AG04450 (cell line): Measurements from ENCODE around the gene AGTPBP1. TPM values are rescaled to one million over a fixed set of nuclear protein-coding genes. Genes with fewer than 3 reads are reported as not detected.

Experiments
- CTCF ChIA-PET: fragments of 300-600, 350-600 bp; formaldehyde crosslinking; extraction: SDS; loops from one replicate; lab custom pipeline; 2022; ENCODE audit warnings: antibody characterized with exemption, inconsistent platforms; lab: Charles Lee
- POLR2A ChIA-PET: fragments of 350-600 bp; formaldehyde crosslinking; extraction: SDS; loops from one replicate; lab custom pipeline; 2021; ENCODE audit warnings: antibody characterized with exemption, inconsistent platforms; lab: Yijun Ruan, JAX
- DNase-seq: peaks from one replicate; pipeline ENCODE4 v3.0.0-alpha.2; 2011; ENCODE audit warnings: low read depth, low spot score
- H3K27ac ChIP-seq: one replicate; pipeline ENCODE4 v1.5.1; 2012; ENCODE audit warnings: low read depth, low read length, control low read depth
- H3K27me3 ChIP-seq: one replicate; pipeline ENCODE4 v1.6.0; 2012; ENCODE audit warnings: low read length; ENCODE audit not compliant: control insufficient read depth, insufficient read depth
- H3K4me3 ChIP-seq: 2 replicates; pipeline ENCODE4 v1.5.1; 2011; ENCODE audit warnings: mild to moderate bottlenecking, low read depth, low read length, control low read depth
- H3K9me3 ChIP-seq: 2 replicates; pipeline ENCODE4 v1.5.1; 2012; ENCODE audit warnings: low read length; ENCODE audit not compliant: control insufficient read depth, insufficient read depth
- CTCF ChIP-seq: IDR thresholded peaks from 2 replicates; pipeline ENCODE4 v1.5.1; 2011; ENCODE audit warnings: low read depth, low read length, control low read depth, inconsistent platforms
- polyA plus RNA-seq: library from polyadenylated mRNA; depleted of rRNA; stranded (reverse); fragments of >200 nt; gene quantifications from 2 replicates; pipeline ENCODE4 v1.2.3, GENCODE V29; 2011

The AGTPBP1 gene
- polyA plus RNA-seq, 1 experiment, result 4.4 TPM

- Histone ChIP-seq H3K27ac (no peak overlapping the region), H3K27me3 (peaks cover 4% of the 10 kb centered on the region), H3K4me3 (no peak overlapping the region), H3K9me3 (peaks cover 15% of the 10 kb centered on the region; the same call in 1 of the 2 replicates)
- POLR2A ChIA-PET, result no interaction called here
- TF ChIP-seq CTCF, result no peak
- DNase-seq, result no peak
- CTCF ChIA-PET, result no interaction called here
These were observed 217.2 kb downstream of the AGTPBP1 start for GRCh38 chr9:85524531-85524930.

GRCh38 chr9:85523202-85523601 is 218.6 kb downstream of the AGTPBP1 start:
- DNase-seq, result no peak
- TF ChIP-seq CTCF, result no peak
- CTCF ChIA-PET, result no interaction called here
- Histone ChIP-seq H3K4me3 (no peak overlapping the region), H3K27ac (no peak overlapping the region), H3K27me3 (peaks cover 4% of the 10 kb centered on the region), H3K9me3 (peaks cover 11% of the 10 kb centered on the region; the same call in 1 of the 2 replicates)
- POLR2A ChIA-PET, result no interaction called here

GRCh38 chr9:85522459-85523092 is 219.2 kb downstream of the AGTPBP1 start:
- Histone ChIP-seq H3K27me3 (peaks cover 4% of the 10 kb centered on the region), H3K27ac (no peak overlapping the region), H3K4me3 (peak overlapping the region; percentile 41), H3K9me3 (peaks cover 11% of the 10 kb centered on the region; the same call in 1 of the 2 replicates)
- CTCF ChIA-PET, result no interaction called here
- POLR2A ChIA-PET, result no interaction called here
- no peak for DNase-seq
- no peak for TF ChIP-seq CTCF

GRCh38 chr9:85521371-85522197 is 220.2 kb downstream of the AGTPBP1 start:
- CTCF ChIA-PET, result no interaction called here
- DNase-seq, result no peak

More at GRCh38 chr9:85521371-85522197, 220.2 kb downstream of the AGTPBP1 start:
- no peak overlapping the region for H3K4me3 ChIP-seq
- peaks cover 11% of the 10 kb centered on the region; the same call in 1 of the 2 replicates for H3K9me3 ChIP-seq
- TF ChIP-seq CTCF, result no peak
- POLR2A ChIA-PET, result no interaction called here
- peaks cover 4% of the 10 kb centered on the region for H3K27me3 ChIP-seq
- no peak overlapping the region for H3K27ac ChIP-seq
